NB4 (cell line): Measurements from ENCODE around the gene MGME1.

Experiments
- CTCF ChIP-seq: IDR thresholded peaks from one replicate; pipeline ENCODE4 v1.5.1; 2012; ENCODE audit warnings: low read depth, low read length
- MAX ChIP-seq: IDR thresholded peaks from 2 replicates; pipeline ENCODE4 v1.6.1; 2011; ENCODE audit warnings: low read depth, low read length

GRCh38 chr20:18005990-18006364 is 37.2 kb downstream of the MGME1 start:
- TF ChIP-seq CTCF (no peak), MAX (no peak)
